ENCODE results near the gene MRPL4.

Gene MRPL4

DNA sequence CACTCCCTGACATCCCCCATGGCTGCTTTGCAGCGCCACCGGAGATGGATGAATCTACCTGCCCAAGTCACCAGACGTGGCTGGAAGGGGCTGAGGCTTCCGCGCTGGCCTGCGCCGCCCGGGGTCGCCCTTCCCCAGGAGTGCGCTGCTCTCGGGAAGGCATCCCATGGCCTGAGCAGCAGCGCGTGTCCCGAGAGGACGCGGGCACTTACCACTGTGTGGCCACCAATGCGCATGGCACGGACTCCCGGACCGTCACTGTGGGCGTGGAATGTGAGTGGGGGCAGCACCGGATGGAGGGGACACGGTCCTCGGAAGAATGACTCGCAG lies 42.3 kb downstream of the MRPL4 start:
- TF ChIP-seq, protein P1, sequence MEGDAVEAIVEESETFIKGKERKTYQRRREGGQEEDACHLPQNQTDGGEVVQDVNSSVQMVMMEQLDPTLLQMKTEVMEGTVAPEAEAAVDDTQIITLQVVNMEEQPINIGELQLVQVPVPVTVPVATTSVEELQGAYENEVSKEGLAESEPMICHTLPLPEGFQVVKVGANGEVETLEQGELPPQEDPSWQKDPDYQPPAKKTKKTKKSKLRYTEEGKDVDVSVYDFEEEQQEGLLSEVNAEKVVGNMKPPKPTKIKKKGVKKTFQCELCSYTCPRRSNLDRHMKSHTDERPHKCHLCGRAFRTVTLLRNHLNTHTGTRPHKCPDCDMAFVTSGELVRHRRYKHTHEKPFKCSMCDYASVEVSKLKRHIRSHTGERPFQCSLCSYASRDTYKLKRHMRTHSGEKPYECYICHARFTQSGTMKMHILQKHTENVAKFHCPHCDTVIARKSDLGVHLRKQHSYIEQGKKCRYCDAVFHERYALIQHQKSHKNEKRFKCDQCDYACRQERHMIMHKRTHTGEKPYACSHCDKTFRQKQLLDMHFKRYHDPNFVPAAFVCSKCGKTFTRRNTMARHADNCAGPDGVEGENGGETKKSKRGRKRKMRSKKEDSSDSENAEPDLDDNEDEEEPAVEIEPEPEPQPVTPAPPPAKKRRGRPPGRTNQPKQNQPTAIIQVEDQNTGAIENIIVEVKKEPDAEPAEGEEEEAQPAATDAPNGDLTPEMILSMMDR (IDR thresholded peaks at IDR 0.05; ENCODE audit: insufficient read depth, low read length, missing control alignments) = peak; percentile 26
- CTCF ChIA-PET = interaction anchor here (1.1 kb wide), 1 partner anchor 11 kb away, joined by 4 read pairs; no protein-coding TSS in a partner anchor
- POLR2A ChIA-PET = no interaction called here
- no peak overlapping the region for H3K4me3 ChIP-seq (ENCODE audit: low read depth, low read length)
- no peak for DNase-seq (ENCODE audit: low read depth, low spot score)

DNA sequence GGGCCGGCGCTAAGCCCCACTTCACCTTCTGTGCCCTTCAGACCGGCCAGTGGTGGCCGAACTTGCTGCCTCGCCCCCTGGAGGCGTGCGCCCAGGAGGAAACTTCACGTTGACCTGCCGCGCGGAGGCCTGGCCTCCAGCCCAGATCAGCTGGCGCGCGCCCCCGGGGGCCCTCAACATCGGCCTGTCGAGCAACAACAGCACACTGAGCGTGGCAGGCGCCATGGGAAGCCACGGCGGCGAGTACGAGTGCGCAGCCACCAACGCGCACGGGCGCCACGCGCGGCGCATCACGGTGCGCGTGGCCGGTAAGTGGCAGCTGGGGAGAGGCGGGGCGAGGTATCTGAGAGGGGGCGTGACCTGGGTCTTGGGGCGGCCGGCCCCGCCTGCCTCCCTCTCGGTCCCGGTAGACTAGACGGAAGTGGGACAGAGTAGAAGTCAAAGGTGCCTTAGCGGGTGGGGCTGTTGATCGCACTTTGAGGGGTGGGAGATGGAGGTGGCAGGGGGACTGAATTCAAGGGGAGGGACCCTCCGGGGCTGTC lies 43.4 kb downstream of the MRPL4 start:
- no peak for DNase-seq (ENCODE audit: low read depth, low spot score)
- no peak overlapping the region; the same call in 1 of the 2 replicates for H3K4me3 ChIP-seq (ENCODE audit: low read depth, low read length)
- ChIA-PET CTCF (interaction anchor here (1.0 kb wide), 2 partner anchors 24 to 35 kb away, joined by 3 read pairs; partner anchors contain the start of gene ICAM1), POLR2A (no interaction called here)
- TF ChIP-seq, protein P1 (IDR thresholded peaks at IDR 0.05; ENCODE audit: insufficient read depth, low read length, missing control alignments) = no peak

DNA sequence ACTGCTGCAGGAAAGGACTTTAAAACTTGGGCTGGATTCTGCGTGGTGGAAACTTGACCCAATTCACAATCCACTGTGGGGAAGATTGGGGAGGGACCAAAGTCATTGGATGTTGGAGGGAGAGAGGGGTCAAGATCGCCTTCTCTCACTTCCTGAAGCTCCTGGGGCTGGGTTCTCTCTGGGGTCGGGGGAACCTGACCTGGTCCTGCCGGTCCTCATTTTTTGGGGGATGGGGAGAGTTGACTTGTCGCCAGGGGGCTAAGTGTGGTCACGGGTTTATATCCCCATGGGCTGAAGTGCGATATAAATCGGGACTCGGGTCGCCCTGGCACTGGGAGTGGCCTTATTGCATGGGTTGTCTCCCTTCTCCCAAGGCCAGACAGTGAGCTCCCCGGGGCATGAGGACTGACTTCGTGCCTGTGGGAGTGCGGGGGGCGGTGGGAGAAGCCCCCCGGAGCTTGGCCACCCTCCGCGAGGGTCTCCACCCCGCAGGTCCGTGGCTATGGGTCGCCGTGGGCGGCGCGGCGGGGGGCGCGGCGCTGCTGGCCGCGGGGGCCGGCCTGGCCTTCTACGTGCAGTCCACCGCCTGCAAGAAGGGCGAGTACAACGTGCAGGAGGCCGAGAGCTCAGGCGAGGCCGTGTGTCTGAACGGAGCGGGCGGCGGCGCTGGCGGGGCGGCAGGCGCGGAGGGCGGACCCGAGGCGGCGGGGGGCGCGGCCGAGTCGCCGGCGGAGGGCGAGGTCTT lies 44.0 kb downstream of the MRPL4 start:
- CTCF ChIA-PET = interaction anchor here (1.0 kb wide), 2 partner anchors 25 to 36 kb away, joined by 3 read pairs; partner anchors contain the start of gene ICAM1

DNA sequence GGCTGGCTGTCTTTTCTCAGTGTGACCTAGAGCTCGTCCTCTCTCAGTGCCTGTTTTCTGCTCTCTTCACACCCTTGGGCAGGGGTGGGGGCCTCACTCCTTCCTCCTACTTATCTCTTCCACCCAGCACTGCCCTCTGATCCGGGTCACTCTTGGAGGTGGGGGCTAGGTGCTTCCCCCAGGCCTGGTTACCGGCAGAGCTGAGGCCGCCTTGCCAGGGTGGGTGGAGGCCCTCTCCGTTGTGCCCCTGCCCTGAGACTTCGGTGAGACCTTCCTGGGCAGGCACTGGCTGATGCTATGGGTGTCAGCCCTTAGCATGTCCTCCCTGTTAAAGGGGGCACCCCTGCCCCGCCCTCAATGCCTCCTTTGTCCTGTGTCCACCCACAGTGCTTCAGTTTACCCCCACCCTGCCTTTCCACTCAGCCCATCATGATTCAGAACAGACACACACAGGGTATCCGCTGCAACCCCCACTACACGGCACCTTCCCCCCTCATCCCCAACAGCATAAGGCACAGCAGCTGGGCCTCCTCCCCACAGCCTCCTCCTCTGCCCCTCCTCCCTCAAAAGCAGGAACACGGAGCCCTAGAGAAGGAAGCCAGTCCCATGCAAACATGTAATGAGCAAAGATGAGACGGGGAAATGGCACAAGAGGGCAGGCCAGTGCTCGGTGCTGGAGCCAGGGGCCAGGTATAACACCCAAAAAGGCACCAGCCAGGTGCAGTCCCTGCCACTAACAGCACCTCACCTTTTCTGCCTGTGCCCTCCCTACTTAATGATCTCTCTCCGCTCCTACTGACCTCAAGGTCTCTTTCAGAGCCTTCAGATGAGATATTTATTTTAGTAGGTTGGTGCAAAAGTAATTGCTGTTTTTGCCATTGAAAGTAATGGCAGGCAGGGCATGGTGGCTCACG lies 47.8 kb downstream of the MRPL4 start:
- TF ChIP-seq, protein P1 (IDR thresholded peaks at IDR 0.05; ENCODE audit: insufficient read depth, low read length, missing control alignments) = no peak
- POLR2A ChIA-PET = no interaction called here
- H3K4me3 ChIP-seq (ENCODE audit: low read depth, low read length) = no peak overlapping the region
- no peak for DNase-seq (ENCODE audit: low read depth, low spot score)
- CTCF ChIA-PET = interaction anchor here (1.0 kb wide), 1 partner anchor 40 kb away, joined by 3 read pairs; no protein-coding TSS in a partner anchor

More for the DNA sequence above, 44.0 kb downstream of the MRPL4 start:
- DNase-seq (ENCODE audit: low read depth, low spot score) = no peak
- TF ChIP-seq, protein P1 (IDR thresholded peaks at IDR 0.05; ENCODE audit: insufficient read depth, low read length, missing control alignments) = no peak
- POLR2A ChIA-PET = no interaction called here
- H3K4me3 ChIP-seq (ENCODE audit: low read depth, low read length) = no peak overlapping the region; the same call in 1 of the 2 replicates

DNA sequence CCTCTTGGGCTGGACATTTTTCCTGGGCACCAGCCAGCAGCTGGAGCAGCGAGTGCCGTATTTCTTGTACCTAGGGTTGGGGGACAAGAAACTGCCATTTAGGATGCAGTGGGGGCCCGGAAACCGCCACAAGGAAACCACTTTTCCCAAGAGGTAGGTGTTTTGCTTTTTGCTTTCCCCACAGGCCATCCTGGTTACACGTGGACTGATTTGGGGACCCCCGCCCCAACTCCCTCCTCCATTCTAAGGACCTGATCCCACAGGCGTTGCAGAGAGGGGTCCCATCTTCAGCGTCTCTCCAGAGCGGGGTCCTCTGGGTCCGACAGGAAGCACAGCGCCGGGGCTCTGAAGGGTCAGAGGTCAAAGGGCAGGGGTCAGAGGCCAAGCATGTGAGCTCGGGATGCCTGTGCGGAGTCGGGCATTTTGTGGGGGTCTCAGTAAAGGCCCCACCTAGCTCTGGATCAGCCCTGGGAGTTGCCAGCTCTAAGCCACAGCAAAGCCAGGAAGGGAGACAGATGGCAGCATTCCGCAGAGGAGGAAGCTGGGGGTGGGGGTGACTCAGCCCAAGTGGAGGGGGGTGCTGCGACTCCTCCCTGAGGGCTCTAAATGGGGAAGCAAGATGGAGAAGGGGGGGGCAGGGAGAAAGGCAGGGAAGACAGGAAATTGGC lies 53.3 kb downstream of the MRPL4 start:
- no peak overlapping the region for H3K4me3 ChIP-seq (ENCODE audit: low read depth, low read length)
- ChIA-PET POLR2A (interaction anchor here (0.6 to 2.4 kb wide), 4 partner anchors 13 to 35 kb away, joined by 3 to 15 read pairs (median 4); partner anchors contain the start of genes ICAM1 and ICAM5), CTCF (interaction anchor here (0.9 to 1.9 kb wide), 11 partner anchors 9 to 113 kb away, joined by 3 to 10 read pairs (median 4); partner anchors contain the start of gene ICAM1)
- TF ChIP-seq, protein P1 (IDR thresholded peaks at IDR 0.05; ENCODE audit: insufficient read depth, low read length, missing control alignments) = no peak
- no peak for DNase-seq (ENCODE audit: low read depth, low spot score)
